ENCODE measurements around the gene AIG1.
"Not testable (repeated sequence)": the region's sequence is repeated elsewhere in the genome, so short reads cannot be mapped to it uniquely, and the experiment has no call there.

AIG1 gene

GRCh38 chr6:143331362-143331761 lies 270.7 kb downstream of the AIG1 start:
- DNase-seq (ENCODE audit: low read depth): no peak

DNA sequence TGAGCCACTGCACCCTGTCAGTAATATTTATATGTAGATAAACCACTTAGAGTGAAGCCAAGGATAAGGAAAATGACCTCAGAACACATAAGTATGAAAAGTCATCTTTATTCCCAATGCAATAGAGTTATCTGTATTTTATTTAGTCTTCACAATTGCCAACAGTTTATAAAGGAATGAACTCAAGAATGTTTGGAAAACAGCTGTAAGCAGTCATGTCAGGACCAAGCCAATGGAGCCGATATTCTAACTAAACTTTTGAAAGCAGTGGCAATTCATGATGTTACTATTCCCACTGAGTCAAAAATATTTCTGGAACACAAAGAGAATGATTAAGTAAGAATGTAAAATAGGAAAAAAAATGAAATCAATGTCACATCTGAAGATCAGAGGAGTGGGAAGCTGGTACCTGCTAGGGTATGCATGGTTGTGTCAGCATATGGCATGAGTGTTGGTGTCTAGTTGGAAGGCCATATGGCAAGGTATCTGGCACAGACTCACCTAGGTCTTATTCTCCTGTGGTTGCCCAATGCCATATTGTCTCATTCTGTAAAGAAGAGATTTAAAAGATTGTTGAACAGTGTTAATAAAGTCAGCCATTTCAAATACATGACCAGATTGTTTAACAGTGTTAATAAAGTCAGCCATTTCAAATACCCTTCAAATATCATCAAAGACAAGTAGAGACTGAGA lies 271.6 kb downstream of the AIG1 start:
- no peak for DNase-seq (ENCODE audit: low read depth)

GRCh38 chr6:143333081-143333480 lies 272.4 kb downstream of the AIG1 start:
- no peak for DNase-seq (ENCODE audit: low read depth)

- DNase-seq (ENCODE audit: low read depth): no peak
Measured at GRCh38 chr6:143333749-143334520, 273.2 kb downstream of the AIG1 start.

DNA sequence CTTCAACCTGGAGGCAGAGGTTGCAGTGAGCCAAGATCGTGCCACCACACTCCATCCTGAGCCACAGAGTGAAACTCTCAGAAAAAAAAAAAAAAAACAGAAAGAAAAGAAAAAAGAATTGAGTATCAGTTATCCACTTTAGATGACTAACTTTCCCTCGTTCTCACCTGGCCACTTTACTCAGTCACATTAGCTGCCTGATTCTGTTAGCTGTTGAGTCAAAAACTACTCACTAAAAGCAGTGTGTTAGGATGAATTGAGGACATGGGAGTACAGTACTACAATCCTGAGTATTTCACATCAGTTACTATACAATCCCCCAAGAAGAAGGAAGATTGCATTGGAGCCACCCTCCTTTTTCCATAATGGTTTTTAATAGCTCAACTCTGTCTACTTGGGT lies 275.2 kb downstream of the AIG1 start:
- DNase-seq (ENCODE audit: low read depth): no peak

GRCh38 chr6:143336446-143337152 lies 275.9 kb downstream of the AIG1 start:
- DNase-seq (ENCODE audit: low read depth): no peak

DNA sequence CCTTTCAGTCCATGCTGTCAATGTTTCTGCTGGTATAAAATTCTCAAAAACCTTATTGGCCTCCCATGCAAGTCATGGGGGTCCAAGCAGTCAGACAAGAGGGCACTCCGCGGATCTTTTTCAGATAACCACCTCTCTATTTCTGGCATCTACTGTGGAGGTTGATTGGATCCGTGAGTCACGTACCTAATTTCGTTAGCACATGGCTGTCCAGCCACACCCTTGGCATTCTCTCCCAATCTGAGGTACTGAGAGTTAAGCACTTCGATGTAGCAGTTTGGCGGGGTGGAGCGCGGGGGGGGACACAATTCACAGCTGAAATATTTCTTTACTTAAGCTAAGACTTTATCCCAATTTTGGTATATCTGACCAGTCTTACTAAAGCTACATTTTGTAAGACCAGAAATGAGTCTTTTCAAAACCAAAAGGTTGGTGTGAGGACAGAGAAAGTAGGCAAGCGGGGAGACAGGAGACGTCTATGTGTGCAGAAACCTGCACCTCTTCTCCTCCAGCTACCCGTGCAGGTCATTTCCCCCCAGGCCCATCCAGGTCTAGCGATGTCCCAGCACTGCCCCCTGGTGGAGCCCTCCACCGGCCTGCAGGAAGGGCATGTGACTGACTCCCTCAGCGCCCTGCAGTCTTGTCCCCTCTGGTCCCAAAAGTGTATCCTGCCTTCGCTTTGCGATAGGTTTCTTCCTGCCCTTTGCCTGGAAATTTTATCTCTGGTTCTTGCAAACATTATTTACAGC lies 276.7 kb downstream of the AIG1 start:
- DNase-seq (ENCODE audit: low read depth): no peak

DNA sequence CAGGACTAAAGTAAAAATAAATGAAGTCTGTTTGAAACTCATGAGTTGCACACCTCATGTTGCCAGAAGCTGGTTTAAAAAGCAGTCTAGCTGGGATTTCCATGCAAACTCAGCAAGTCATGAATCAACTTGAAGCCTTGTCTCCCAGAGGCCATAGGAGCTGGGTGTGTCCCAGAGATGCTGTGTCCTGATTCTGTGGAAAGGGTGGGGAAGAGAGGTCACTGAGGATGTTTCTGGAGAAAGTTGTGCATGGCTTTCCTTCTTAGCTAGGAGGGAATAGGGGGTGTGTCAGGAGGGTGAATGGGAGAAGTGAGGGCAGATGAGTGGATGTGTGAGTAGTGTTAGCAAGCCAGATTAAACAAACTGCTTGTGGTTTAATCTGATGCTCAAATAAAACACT lies 278.5 kb downstream of the AIG1 start:
- no peak for DNase-seq (ENCODE audit: low read depth)

DNA sequence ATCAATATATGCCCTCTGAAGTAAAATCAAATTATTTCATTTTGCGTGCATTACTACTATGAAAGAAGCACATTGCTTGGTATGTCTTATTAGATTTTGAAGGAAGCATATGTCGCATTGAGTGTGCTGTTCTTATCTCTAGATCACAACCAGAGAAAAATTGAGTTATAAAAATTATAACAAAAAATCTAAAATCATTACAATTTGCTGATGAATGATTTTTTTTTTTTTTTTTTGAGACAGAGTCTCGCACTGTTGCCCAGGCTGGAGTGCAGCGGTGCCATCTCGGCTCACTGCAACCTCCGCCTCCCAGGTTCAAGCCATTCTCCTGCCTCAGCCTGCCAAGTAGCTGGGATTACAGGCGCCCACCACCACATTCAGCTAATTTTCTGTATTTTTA lies 284.8 kb downstream of the AIG1 start:
- DNase-seq (ENCODE audit: low read depth): not testable (repeated sequence)

- no peak for DNase-seq (ENCODE audit: low read depth)
Measured at GRCh38 chr6:143346004-143346403, 285.3 kb downstream of the AIG1 start.

GRCh38 chr6:143348531-143348930 lies 287.8 kb downstream of the AIG1 start:
- no peak for DNase-seq (ENCODE audit: low read depth)

DNA sequence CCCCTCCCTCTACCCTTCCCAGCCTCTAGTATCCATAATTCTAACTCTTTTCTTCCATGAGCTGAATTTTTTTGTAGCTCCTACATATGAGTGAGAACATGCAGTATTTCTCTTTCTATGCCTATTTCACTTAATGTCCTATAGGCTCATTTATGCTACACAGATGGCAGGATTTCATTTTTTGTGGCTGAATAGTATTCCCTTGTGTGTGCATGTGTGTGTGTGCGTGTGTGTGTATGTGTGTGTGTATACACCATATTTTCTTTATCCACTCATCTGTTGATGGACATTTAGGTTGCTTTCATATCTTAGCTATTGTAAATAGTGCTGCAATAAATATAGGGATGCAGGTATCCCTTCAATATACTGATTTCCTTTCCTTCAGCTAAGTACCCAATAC lies 288.8 kb downstream of the AIG1 start:
- DNase-seq (ENCODE audit: low read depth): no peak

DNA sequence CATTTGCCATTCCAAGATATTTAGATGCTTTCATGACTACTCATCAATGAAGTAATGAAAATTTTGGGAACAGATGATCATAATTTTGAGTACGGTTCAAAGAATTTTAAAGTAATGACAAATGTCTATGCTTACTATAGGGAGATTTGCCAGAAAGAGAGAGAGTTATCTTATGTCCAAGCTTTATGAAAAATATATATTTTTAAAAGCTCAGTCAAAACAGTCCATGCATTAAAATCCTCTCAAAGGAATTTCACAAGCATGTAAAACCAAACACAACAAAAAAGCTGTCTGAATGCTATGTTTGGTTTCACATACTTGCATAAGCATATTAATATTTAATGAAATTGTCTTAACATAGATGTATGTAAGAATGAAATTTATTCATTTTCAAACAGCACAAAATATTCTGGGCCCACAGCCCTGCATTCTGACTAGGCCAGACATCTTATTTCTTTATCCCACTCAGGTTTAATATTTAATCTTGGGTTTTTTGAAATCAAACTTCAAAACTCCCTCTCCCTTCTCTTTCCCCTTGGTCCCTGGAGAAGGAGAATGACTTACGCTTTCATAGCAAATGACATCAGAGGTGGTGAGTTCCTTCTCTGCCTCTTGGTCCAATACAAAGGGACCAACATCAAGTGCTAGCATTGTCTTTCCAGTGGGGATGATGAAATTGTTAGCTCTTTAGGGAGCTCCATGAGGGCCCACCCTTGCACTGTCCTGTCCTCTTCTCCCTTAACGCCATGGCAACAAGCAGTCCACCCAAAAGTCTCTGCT lies 295.6 kb downstream of the AIG1 start:
- no peak for DNase-seq (ENCODE audit: low read depth)

GRCh38 chr6:143357152-143357551 lies 296.5 kb downstream of the AIG1 start:
- DNase-seq (ENCODE audit: low read depth): no peak

DNA sequence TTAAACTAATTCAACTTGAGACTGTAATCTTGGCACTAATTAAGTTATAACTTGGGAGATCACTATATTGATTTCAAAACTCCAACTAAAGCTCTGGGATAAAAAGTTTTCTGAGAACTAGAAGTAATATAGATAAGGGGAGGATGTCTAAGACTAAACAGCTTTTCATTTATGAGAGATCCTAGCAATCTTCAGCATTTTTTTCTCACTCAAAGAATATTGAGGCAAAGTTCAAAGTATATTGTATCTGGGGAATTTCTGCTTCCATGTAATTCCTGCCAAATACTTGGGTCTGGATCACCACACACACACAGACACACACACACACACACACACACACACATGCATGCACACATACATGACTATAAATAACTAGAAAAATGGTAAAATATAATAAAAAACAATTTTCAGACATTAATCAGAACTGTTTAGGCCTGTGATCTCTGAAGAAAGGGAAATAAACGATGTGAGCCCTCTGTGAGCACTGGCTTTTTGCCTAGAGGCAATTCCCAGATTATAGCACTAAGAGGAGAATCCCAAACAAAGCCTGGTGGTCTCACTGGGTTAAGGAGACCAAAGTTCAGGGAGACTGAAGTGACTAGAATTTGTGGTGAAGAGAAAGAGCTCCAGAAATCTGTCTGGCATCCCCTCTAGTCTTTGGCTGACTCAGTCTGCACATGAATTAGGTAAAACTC lies 297.0 kb downstream of the AIG1 start:
- no peak for DNase-seq (ENCODE audit: low read depth)

- no peak for DNase-seq (ENCODE audit: low read depth)
Measured at GRCh38 chr6:143361536-143362191, 301.0 kb downstream of the AIG1 start.

DNA sequence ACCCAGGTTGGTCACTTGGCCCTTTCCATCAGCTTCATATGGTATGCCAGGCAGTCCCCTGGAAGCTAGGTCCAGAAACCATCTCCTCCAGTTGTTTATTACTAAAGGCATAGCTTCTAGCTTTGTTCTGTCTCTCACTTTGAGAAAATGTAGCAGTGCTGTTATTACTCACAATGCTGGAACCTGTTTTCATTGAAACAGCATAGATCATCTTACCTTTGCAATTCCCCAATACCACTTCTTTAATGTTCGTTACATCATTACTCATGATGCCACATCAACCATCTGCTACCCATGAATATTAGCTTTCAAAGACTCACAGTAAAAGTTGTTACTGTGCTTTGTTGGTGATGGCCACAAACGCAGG lies 301.5 kb downstream of the AIG1 start:
- DNase-seq (ENCODE audit: low read depth): no peak

DNA sequence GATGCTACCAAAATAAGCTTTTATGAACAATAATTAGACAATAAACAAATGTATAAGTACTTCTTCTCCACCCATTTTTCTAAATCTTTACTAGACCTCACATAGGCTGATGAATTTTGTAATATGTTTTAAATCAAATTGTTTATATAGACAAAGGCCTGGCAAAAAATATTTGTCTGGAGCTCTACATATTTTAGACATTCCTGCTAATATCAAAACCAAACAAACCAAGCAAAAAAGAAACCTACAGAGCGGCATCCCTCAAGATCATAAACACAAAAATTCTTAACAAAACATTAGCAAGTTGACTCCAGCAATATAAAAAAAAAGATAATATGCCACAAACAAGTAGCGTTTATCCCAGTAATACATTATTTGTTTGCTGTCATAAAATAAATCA lies 302.6 kb downstream of the AIG1 start:
- DNase-seq (ENCODE audit: low read depth): no peak

GRCh38 chr6:143368426-143368825 lies 307.7 kb downstream of the AIG1 start:
- DNase-seq (ENCODE audit: low read depth): peak; percentile 14

- no peak for DNase-seq (ENCODE audit: low read depth)
Measured at GRCh38 chr6:143369971-143370370, 309.3 kb downstream of the AIG1 start.
